Activated CD4-positive, CD25-positive, alpha-beta regulatory T cell treated with anti-CD3 and anti-CD28 coated beads, Interleukin-2, amount 50 U/mL, for 72 hours (primary cell): Measurements from ENCODE around the gene ABCC9.

Experiments
- DNase-seq: peaks from one replicate; pipeline ENCODE4 v3.0.0; 2021

ABCC9 gene

GRCh38 chr12:21940549-21941505 is at the start of gene ABCC9:
Gene ABCC9 (minus strand): TSS chr12:21941426. CDS start chr12:21936674, 4,752 bp downstream.
- no peak for DNase-seq

- DNase-seq = no peak
Observed at GRCh38 chr12:21989819-21990412, 48.7 kb upstream of the ABCC9 start.

GRCh38 chr12:21988619-21989018 is 47.4 kb upstream of the ABCC9 start:
- no peak for DNase-seq

GRCh38 chr12:21987755-21988154 is 46.5 kb upstream of the ABCC9 start:
- no peak for DNase-seq

GRCh38 chr12:21985155-21985554 is 43.9 kb upstream of the ABCC9 start:
- no peak for DNase-seq

GRCh38 chr12:21984375-21984774 is 43.1 kb upstream of the ABCC9 start:
- no peak for DNase-seq

GRCh38 chr12:21983095-21983494 is 41.9 kb upstream of the ABCC9 start:
- DNase-seq = no peak

GRCh38 chr12:21980544-21980943 is 39.3 kb upstream of the ABCC9 start:
- DNase-seq = no peak

GRCh38 chr12:21975293-21975692 is 34.1 kb upstream of the ABCC9 start:
- DNase-seq = no peak

- DNase-seq = no peak
Observed at GRCh38 chr12:21973221-21973620, 32.0 kb upstream of the ABCC9 start.

GRCh38 chr12:21972055-21972454 is 30.8 kb upstream of the ABCC9 start:
- DNase-seq = no peak

GRCh38 chr12:21971344-21971743 is 30.1 kb upstream of the ABCC9 start:
- no peak for DNase-seq

- DNase-seq = no peak
Observed at GRCh38 chr12:21962821-21963220, 21.6 kb upstream of the ABCC9 start.

- no peak for DNase-seq
Observed at GRCh38 chr12:21962236-21962635, 21.0 kb upstream of the ABCC9 start.

GRCh38 chr12:21950649-21951048 is 9.4 kb upstream of the ABCC9 start:
- no peak for DNase-seq

- DNase-seq = no peak
Observed at GRCh38 chr12:21949036-21949435, 7.8 kb upstream of the ABCC9 start.

- DNase-seq = no peak
Observed at GRCh38 chr12:21946983-21947382, 5.8 kb upstream of the ABCC9 start.

GRCh38 chr12:21945002-21945401 is 3.8 kb upstream of the ABCC9 start:
- no peak for DNase-seq

- DNase-seq = no peak
Observed at GRCh38 chr12:21942377-21942703, 1.1 kb upstream of the ABCC9 start.

GRCh38 chr12:21941506-21942376 is 515 bp upstream of the ABCC9 start:
- no peak for DNase-seq

GRCh38 chr12:21939435-21939834 is 1.8 kb downstream of the ABCC9 start:
- DNase-seq = no peak

- no peak for DNase-seq
Observed at GRCh38 chr12:21938879-21939278, 2.3 kb downstream of the ABCC9 start.

GRCh38 chr12:21934173-21934572 is 7.1 kb downstream of the ABCC9 start:
- no peak for DNase-seq

- DNase-seq = no peak
Observed at GRCh38 chr12:21933656-21934055, 7.6 kb downstream of the ABCC9 start.
